SK-N-SH (cell line): Measurements from ENCODE around the gene VWA5B2. TPM values are rescaled to one million over a fixed set of nuclear protein-coding genes. Genes with fewer than 3 reads are reported as not detected.

Source experiments
- CTCF ChIA-PET: fragments of 300-600, 350-600 bp; formaldehyde crosslinking; extraction: SDS; loops from one replicate; lab custom pipeline; 2021; lab: Yijun Ruan, JAX
- POLR2A ChIA-PET: fragments of 350-600 bp; sonication (Branson Sonifier 250); formaldehyde crosslinking; extraction: SDS; loops from one replicate; lab custom pipeline; 2020; ENCODE audit warnings: antibody characterized with exemption, inconsistent platforms; lab: Yijun Ruan, JAX
- DNase-seq: peaks from one replicate; pipeline ENCODE4 v3.0.0; 2012
- H2AFZ ChIP-seq: fragments of 200-600 bp; sonication (generic); 2 replicates; pipeline ENCODE4 v1.8.1; 2016; ENCODE audit warnings: antibody characterized with exemption, mild to moderate bottlenecking, low read depth
- H3F3A ChIP-seq: fragments of 200-600 bp; sonication (generic); replicated peaks from 2 replicates; pipeline ENCODE3; 2016; ENCODE audit warnings: antibody characterized with exemption, mild to moderate bottlenecking; ENCODE audit not compliant: insufficient read depth
- H3K27ac ChIP-seq, 2 experiments: fragments of 200-500 bp in 1 of 2; fragments of 200-600 bp in 1 of 2; sonication (Bioruptor generic) in 1 of 2; sonication (generic), shearing (Covaris generic) in 1 of 2; 2 replicates each; pipeline versions ENCODE4 v1.5.1 to v1.6.1; 2014 to 2016; ENCODE audit warnings: low read depth in 2 of 2, inconsistent platforms in 1 of 2, low read length in 1 of 2, mild to moderate bottlenecking in 1 of 2, mixed read lengths in 1 of 2
- H3K27me3 ChIP-seq: fragments of 200-600 bp; sonication (generic), shearing (Covaris generic); 2 replicates; pipeline ENCODE4 v1.6.1; 2016; ENCODE audit warnings: mixed run types; ENCODE audit not compliant: insufficient read depth
- H3K36me3 ChIP-seq, 2 experiments: fragments of 200-500 bp in 1 of 2; fragments of 200-600 bp in 1 of 2; sonication (Bioruptor generic) in 1 of 2; sonication (generic) in 1 of 2; replicated peaks in 1 of 2; 2 replicates each; pipeline versions ENCODE3 to v1.5.1; 2014 to 2016; ENCODE audit warnings: low read length in 1 of 2, mild to moderate bottlenecking in 1 of 2; ENCODE audit not compliant: insufficient read depth in 2 of 2, control insufficient read depth in 1 of 2
- H3K4me1 ChIP-seq, 2 experiments: fragments of 200-500 bp in 1 of 2; fragments of 200-600 bp in 1 of 2; sonication (Bioruptor generic) in 1 of 2; sonication (generic), shearing (Covaris generic) in 1 of 2; 2 replicates each; pipeline versions ENCODE4 v1.5.1 to v1.6.1; 2014 to 2016; ENCODE audit warnings: low read depth in 1 of 2, low read length in 1 of 2, mixed run types in 1 of 2; ENCODE audit not compliant: insufficient read depth in 2 of 2, control insufficient read depth in 1 of 2
- H3K4me2 ChIP-seq: fragments of 200-600 bp; sonication (generic), shearing (Covaris generic); 2 replicates; pipeline ENCODE4 v1.6.1; 2017; ENCODE audit warnings: mixed run types
- H3K4me3 ChIP-seq, 2 experiments: fragments of 200-500 bp in 1 of 2; fragments of 200-600 bp in 1 of 2; sonication (Bioruptor generic) in 1 of 2; sonication (generic), shearing (Covaris generic) in 1 of 2; 2 replicates each; pipeline versions ENCODE4 v1.5.1 to v1.8.1; 2014 to 2016; ENCODE audit warnings: low read depth in 2 of 2, inconsistent platforms in 1 of 2, low read length in 1 of 2, mild to moderate bottlenecking in 1 of 2, mixed read lengths in 1 of 2, moderate library complexity in 1 of 2
- H3K79me2 ChIP-seq: fragments of 200-600 bp; sonication (generic); 2 replicates; pipeline ENCODE4 v1.8.1; 2017; ENCODE audit warnings: mild to moderate bottlenecking; ENCODE audit not compliant: insufficient read depth
- H3K9ac ChIP-seq: fragments of 200-600 bp; sonication (generic); 2 replicates; pipeline ENCODE4 v1.6.1; 2017; ENCODE audit warnings: mixed run types
- H3K9me2 ChIP-seq: fragments of 200-600 bp; sonication (generic); 2 replicates; pipeline ENCODE4 v1.6.1; 2017; ENCODE audit warnings: mixed run types
- H3K9me3 ChIP-seq: fragments of 200-600 bp; sonication (generic); 2 replicates; pipeline ENCODE4 v1.6.1; 2017; ENCODE audit warnings: mixed run types, mild to moderate bottlenecking, moderate library complexity
- H4K20me1 ChIP-seq: fragments of 200-600 bp; sonication (generic); 2 replicates; pipeline ENCODE4 v1.6.1; 2017; ENCODE audit warnings: mild to moderate bottlenecking, mixed run types; ENCODE audit not compliant: insufficient read depth
- EP300 ChIP-seq, 2 experiments: IDR thresholded peaks; 2 replicates each; pipeline versions ENCODE4 v1.4.0 to v1.6.1; 2012; ENCODE audit warnings: borderline replicate concordance in 1 of 2, low read depth in 1 of 2, low read length in 1 of 2
- FOXJ3 ChIP-seq: sonication (generic); formaldehyde crosslinking; IDR thresholded peaks from 2 replicates; pipeline ENCODE4 v1.5.1; 2020; ENCODE audit warnings: mild to moderate bottlenecking, missing genetic modification reagents
- NFIC ChIP-seq: IDR thresholded peaks from 2 replicates; pipeline ENCODE4 v1.4.0; 2012; ENCODE audit warnings: borderline replicate concordance
- NRF1 ChIP-seq: IDR thresholded peaks from 2 replicates; pipeline ENCODE4 v1.6.1; 2012; ENCODE audit warnings: low read depth, mild to moderate bottlenecking, low read length
- RAD21 ChIP-seq: IDR thresholded peaks from 2 replicates; pipeline ENCODE4 v1.6.1; 2012; ENCODE audit warnings: mild to moderate bottlenecking, low read length
- TEAD4 ChIP-seq: IDR thresholded peaks from 2 replicates; pipeline ENCODE4 v1.4.0; 2012; ENCODE audit warnings: mild to moderate bottlenecking, borderline replicate concordance; ENCODE audit not compliant: insufficient read depth
- WGBS: methylation state at CpG from one replicate; pipeline ENCODE4 v1.1.6; 2017; ENCODE audit warnings: low lambda C conversion rate; 5-methylcytosine and 5-hydroxymethylcytosine counted together
- polyA plus RNA-seq, 3 experiments: library from polyadenylated mRNA; depleted of rRNA; stranded (reverse); fragments of >200 nt; gene quantifications; 2 replicates each; pipeline ENCODE4 v1.2.3, GENCODE V29; 2012
- TF ChIP-seq, protein P1 (sequence below): fragments of 150-350 bp; IDR thresholded peaks from 2 replicates; pipeline ENCODE4 v1.6.1; 2016; ENCODE audit warnings: mild to moderate bottlenecking, low read depth, low read length
- TF ChIP-seq, protein P2 (sequence below): IDR thresholded peaks from 2 replicates; pipeline ENCODE4 v1.4.0; 2012; ENCODE audit warnings: low read depth
- TF ChIP-seq, protein P3 (sequence below): IDR thresholded peaks from 2 replicates; pipeline ENCODE4 v1.6.1; 2012; ENCODE audit warnings: mild to moderate bottlenecking, low read depth, low read length, moderate library complexity
- TF ChIP-seq, protein P4 (sequence below): IDR thresholded peaks from 2 replicates; pipeline ENCODE4; 2012
- TF ChIP-seq, protein P5 (sequence below): IDR thresholded peaks from 2 replicates; pipeline ENCODE4 v1.4.0; 2012; ENCODE audit warnings: low read depth, borderline replicate concordance
- TF ChIP-seq, protein P6 (sequence below): fragments of 150-350 bp; IDR thresholded peaks from 2 replicates; pipeline ENCODE4 v1.6.1; 2017; ENCODE audit warnings: antibody characterized with exemption, low read length, low read depth, borderline replicate concordance

The VWA5B2 gene
- polyA plus RNA-seq, 1 of the 3 experiments (the other 2 are of a cell fraction): 0.08 TPM

DNA sequence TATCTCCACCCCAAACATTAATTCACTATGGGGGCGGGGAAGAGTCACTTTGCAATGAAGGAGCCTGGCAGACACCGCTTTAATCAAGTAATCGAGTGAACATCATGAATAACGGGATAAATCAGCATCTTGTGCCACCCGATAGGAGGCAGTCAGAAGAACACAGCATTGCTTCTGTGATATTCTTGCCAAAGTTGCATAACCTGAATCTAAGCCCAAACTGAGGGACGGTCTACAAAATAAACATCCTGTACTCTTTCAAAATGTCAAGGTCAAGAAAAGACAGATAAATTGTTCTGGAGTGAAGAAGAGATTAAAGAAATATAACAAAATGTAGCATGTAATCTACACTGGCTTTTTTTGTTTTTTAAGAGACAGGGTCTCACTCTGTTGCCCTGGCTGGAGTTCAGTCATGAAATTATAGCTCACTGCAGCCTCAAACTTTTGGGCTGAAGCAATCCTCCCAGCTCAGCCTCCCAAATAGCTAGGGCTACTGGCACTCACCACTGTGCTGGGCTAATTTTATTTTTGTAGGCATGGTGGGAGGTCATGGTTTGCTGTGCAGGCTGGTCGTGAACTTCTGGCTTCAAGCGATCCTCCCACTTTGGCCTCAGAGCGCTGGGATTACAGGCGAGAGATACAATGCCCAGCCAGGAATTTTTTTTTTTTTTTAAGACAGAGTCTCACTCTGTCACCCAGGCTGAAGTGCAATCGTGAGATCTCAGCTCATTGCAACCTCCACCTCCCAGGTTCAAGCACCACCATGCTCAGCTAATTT is 20.1 kb upstream of the VWA5B2 start:
- Histone ChIP-seq H3K27ac (no peak overlapping the region), H3K36me3 (no peaks in the 10 kb centered on the region), H3K9ac (no peak overlapping the region), H2AFZ (no peak overlapping the region), H3F3A (no peaks in the 10 kb centered on the region), H3K27me3 (peaks cover 15% of the 10 kb centered on the region), H3K4me1 (peaks cover 0 to 3% of the 10 kb centered on the region in 2 experiments; a peak in 1 of 4 replicates), H4K20me1 (no peaks in the 10 kb centered on the region), H3K9me2 (no peaks in the 10 kb centered on the region), H3K9me3 (no peaks in the 10 kb centered on the region), H3K4me2 (no peak overlapping the region), H3K4me3 (no peak overlapping the region), H3K79me2 (no peaks in the 10 kb centered on the region)
- TF ChIP-seq NFIC (no peak), EP300 (IDR thresholded peaks at IDR 0.05; ENCODE audit: borderline replicate concordance in 1 of 2, low read depth in 1 of 2, low read length in 1 of 2) (no peak), FOXJ3 (CRISPR knock-in tag) (no peak), NRF1 (no peak), TEAD4 (no peak), RAD21 (no peak)
- TF ChIP-seq, protein P1, sequence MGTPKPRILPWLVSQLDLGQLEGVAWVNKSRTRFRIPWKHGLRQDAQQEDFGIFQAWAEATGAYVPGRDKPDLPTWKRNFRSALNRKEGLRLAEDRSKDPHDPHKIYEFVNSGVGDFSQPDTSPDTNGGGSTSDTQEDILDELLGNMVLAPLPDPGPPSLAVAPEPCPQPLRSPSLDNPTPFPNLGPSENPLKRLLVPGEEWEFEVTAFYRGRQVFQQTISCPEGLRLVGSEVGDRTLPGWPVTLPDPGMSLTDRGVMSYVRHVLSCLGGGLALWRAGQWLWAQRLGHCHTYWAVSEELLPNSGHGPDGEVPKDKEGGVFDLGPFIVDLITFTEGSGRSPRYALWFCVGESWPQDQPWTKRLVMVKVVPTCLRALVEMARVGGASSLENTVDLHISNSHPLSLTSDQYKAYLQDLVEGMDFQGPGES: no peak
- TF ChIP-seq, protein P2, sequence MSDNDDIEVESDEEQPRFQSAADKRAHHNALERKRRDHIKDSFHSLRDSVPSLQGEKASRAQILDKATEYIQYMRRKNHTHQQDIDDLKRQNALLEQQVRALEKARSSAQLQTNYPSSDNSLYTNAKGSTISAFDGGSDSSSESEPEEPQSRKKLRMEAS: no peak
- TF ChIP-seq, protein P3, sequence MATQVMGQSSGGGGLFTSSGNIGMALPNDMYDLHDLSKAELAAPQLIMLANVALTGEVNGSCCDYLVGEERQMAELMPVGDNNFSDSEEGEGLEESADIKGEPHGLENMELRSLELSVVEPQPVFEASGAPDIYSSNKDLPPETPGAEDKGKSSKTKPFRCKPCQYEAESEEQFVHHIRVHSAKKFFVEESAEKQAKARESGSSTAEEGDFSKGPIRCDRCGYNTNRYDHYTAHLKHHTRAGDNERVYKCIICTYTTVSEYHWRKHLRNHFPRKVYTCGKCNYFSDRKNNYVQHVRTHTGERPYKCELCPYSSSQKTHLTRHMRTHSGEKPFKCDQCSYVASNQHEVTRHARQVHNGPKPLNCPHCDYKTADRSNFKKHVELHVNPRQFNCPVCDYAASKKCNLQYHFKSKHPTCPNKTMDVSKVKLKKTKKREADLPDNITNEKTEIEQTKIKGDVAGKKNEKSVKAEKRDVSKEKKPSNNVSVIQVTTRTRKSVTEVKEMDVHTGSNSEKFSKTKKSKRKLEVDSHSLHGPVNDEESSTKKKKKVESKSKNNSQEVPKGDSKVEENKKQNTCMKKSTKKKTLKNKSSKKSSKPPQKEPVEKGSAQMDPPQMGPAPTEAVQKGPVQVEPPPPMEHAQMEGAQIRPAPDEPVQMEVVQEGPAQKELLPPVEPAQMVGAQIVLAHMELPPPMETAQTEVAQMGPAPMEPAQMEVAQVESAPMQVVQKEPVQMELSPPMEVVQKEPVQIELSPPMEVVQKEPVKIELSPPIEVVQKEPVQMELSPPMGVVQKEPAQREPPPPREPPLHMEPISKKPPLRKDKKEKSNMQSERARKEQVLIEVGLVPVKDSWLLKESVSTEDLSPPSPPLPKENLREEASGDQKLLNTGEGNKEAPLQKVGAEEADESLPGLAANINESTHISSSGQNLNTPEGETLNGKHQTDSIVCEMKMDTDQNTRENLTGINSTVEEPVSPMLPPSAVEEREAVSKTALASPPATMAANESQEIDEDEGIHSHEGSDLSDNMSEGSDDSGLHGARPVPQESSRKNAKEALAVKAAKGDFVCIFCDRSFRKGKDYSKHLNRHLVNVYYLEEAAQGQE: no peak
- TF ChIP-seq, protein P4, sequence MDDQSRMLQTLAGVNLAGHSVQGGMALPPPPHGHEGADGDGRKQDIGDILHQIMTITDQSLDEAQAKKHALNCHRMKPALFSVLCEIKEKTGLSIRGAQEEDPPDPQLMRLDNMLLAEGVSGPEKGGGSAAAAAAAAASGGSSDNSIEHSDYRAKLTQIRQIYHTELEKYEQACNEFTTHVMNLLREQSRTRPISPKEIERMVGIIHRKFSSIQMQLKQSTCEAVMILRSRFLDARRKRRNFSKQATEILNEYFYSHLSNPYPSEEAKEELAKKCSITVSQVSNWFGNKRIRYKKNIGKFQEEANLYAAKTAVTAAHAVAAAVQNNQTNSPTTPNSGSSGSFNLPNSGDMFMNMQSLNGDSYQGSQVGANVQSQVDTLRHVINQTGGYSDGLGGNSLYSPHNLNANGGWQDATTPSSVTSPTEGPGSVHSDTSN: no peak
- TF ChIP-seq, protein P5, sequence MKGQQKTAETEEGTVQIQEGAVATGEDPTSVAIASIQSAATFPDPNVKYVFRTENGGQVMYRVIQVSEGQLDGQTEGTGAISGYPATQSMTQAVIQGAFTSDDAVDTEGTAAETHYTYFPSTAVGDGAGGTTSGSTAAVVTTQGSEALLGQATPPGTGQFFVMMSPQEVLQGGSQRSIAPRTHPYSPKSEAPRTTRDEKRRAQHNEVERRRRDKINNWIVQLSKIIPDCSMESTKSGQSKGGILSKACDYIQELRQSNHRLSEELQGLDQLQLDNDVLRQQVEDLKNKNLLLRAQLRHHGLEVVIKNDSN: no peak
- TF ChIP-seq, protein P6, sequence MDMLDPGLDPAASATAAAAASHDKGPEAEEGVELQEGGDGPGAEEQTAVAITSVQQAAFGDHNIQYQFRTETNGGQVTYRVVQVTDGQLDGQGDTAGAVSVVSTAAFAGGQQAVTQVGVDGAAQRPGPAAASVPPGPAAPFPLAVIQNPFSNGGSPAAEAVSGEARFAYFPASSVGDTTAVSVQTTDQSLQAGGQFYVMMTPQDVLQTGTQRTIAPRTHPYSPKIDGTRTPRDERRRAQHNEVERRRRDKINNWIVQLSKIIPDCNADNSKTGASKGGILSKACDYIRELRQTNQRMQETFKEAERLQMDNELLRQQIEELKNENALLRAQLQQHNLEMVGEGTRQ: no peak
- ChIA-PET CTCF (interaction anchor here (4.2 to 5.3 kb wide), 2 partner anchors 19 to 41 kb away, joined by 17 to 48 read pairs; partner anchors contain the start of genes EEF1AKMT4 and VWA5B2), POLR2A (no interaction called here)
- no peak for DNase-seq
- WGBS: 62% methylated on average over 11 of the region's 11 CpGs
